GM19193 (cell line): ENCODE measurements around the gene POPDC2.

Source experiments
- POLR2A ChIP-seq: IDR thresholded peaks from 4 replicates; pipeline ENCODE4 v1.6.1; 2011; ENCODE audit not compliant: insufficient read depth, insufficient read length; ENCODE audit errors: extremely low read depth

The POPDC2 gene

GRCh38 chr3:119657887-119658702 is 2.3 kb downstream of the POPDC2 start:
- no peak for TF ChIP-seq POLR2A

- no peak for TF ChIP-seq POLR2A
These were observed 6.5 kb downstream of the POPDC2 start for GRCh38 chr3:119653876-119654275.

GRCh38 chr3:119652306-119653033 is 7.9 kb downstream of the POPDC2 start:
- TF ChIP-seq POLR2A: no peak

DNA sequence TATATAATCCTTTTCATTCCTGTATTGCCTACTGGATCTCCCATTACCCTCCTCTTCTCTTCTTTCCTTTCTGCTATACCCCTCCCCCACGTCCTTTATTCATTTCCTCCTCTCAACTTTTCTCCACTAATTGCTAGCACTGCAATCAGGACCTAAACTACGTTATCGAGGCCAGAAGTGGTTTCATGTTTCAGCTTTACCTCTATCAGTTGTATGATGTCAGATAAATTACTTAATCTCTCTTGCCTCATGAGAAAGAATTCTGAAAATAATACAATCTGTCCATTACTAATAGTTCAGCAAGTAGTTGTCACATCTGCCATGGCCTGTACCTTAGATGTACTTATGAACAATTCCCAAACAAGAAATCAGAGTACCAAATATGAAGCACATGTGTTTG is 10.6 kb downstream of the POPDC2 start:
- TF ChIP-seq POLR2A: no peak

GRCh38 chr3:119647843-119648575 is 12.4 kb downstream of the POPDC2 start:
- TF ChIP-seq POLR2A: no peak

GRCh38 chr3:119647171-119647570 is 13.2 kb downstream of the POPDC2 start:
- TF ChIP-seq POLR2A: no peak

GRCh38 chr3:119645813-119646212 is 14.6 kb downstream of the POPDC2 start:
- TF ChIP-seq POLR2A: no peak

- TF ChIP-seq POLR2A: no peak
These were observed 15.9 kb downstream of the POPDC2 start for GRCh38 chr3:119644481-119644880.

DNA sequence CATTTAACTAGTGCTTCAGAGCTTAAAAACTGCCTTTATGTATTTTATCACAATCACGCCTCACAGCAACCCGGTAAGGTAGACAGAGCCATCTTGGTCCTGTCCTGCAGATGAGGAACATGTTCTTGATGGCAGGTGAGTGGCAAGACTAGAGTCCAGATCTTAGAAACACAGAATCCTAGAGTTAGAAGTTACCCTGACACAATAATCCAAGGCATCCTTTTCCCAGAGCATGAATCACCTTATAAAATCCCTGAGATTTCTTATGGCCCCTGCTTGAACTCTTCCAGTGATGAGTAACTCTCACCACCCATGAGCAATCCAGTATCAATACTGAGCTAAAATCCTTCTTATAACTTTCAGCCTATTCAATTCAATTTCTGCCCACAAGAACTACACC is 16.9 kb downstream of the POPDC2 start:
- TF ChIP-seq POLR2A: no peak

DNA sequence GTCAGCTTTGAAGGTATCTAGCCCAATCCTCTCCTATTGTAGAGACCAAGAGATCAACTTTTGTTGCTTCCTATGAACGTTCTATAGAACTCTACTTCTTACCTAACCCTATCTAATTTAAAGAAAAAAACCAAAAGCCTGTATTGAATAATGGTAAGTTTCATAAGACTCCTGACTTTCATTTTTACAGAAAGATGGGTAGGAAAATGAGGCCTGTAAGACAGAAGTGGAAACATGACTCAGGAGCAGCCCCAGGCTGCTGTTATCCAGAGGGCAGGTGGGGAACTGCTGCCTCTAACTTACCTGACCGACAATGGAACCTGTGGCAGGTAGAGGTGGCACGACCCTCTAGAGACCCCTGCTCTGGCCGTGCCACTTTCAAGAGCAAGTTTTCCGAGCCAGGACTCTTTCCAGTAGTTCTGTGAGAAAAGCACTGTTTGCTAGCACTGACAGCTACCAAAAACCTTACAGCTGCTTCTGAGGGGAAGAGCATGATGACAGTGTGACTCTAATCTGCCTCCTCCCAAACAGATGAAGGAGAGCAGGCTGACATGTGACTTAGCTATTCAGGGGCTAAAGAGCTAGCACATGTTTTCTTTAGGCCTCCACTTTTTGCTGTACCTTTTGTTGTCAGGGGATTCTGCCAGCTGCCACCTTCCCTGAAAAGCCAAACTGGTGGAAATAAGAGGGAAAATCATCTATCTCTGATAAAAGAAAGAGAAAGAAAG is 17.5 kb downstream of the POPDC2 start:
- no peak for TF ChIP-seq POLR2A

GRCh38 chr3:119641416-119641815 is 19.0 kb downstream of the POPDC2 start:
- no peak for TF ChIP-seq POLR2A

DNA sequence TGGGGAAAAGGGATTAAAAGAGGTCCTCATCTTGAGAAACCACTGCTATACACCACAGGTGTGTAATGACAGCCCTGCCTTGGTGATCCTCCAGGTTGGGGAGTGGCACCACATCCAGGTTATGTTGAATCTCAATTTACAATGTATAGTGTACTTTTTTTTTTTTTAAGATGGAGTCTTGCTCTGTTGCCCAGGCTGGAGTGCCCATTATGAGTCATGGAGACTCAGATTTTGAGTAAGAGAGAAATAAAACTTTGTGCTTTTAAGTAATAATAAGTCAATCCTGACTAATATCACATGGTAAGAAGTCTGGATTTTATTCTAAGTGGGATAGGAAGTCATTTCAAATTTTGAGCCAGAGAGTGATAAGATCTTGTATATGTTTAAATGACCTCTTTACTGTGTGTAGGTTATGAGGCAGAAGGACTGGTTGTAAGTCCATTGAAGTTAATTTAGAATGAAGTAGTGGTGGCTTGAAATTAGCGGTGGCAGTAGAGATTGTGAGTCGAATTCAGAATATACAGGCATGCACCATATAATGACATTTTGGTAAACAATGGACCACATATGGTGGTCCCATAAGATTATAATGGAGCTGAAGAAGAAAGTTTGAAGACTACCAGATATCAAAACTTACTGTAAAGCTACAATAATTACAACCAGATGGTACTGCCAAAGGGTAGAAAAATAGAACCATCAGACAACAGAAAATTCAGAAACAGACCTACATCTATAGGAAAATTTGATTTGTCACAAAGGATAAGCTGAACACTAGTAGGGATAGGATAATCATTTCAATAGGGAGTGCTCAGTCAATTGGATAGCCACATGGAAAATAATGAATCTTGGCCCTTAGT is 20.7 kb downstream of the POPDC2 start:
- no peak for TF ChIP-seq POLR2A

DNA sequence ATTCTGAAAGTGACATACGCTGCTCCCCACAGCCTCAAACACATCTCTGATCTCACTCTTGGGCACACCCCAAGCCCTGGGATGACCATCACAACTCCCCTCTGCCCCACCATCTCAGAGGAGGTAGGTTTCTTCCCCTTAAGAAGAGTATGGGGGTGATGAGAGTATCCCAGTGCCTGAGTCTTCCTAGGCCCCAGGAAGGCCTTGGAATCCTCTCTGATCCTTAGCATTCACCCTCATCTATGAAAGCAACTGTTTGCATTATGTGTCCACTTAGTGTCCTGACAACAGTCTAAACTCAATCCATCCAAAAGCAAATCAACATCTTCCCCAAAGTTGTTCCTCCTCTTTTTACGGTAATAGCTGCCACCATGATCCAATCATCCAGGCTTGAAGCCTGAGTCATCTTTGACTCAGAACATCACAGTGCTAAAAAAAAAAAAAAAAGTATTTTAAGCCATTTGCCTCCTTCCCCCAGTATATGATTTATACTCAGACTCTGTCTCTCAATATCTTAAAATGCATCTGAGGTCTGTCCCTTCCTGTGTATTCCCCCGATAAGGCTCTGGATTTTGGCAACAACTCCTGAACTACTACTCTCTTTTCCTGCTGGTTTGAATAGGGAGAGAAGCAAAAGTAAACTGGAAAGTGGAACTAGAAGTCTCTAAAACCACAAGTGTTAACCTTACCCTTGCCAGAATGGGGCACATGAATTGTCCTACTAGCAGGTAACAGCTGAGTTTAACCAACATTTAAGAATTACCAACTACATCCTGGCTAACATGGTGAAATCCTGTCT is 22.5 kb downstream of the POPDC2 start:
- peak; percentile 24 for TF ChIP-seq POLR2A
